KMS-11 (cell line): ENCODE data around the gene STYX.

Source experiments
- H2AFZ ChIP-seq: fragments of 200-600 bp; sonication (generic); 2 replicates; pipeline ENCODE4 v1.6.1; 2016; ENCODE audit warnings: antibody characterized with exemption, mixed run types, low read depth
- H3K27ac ChIP-seq: fragments of 200-600 bp; sonication (generic); 2 replicates; pipeline ENCODE4 v1.6.1; 2016; ENCODE audit warnings: mild to moderate bottlenecking, mixed run types
- H3K27me3 ChIP-seq: fragments of 200-600 bp; sonication (generic); 2 replicates; pipeline ENCODE4 v1.6.1; 2017; ENCODE audit warnings: mild to moderate bottlenecking, low read depth, mixed run types, moderate library complexity; ENCODE audit not compliant: insufficient read depth
- H3K36me3 ChIP-seq: fragments of 200-600 bp; sonication (generic); 2 replicates; pipeline ENCODE4 v1.6.1; 2017; ENCODE audit warnings: mild to moderate bottlenecking, mixed run types; ENCODE audit not compliant: insufficient read depth
- H3K4me1 ChIP-seq: fragments of 200-600 bp; sonication (generic); 2 replicates; pipeline ENCODE4 v1.6.1; 2016; ENCODE audit warnings: mild to moderate bottlenecking, low read depth, mixed run types; ENCODE audit not compliant: poor library complexity, severe bottlenecking
- H3K4me2 ChIP-seq: fragments of 200-600 bp; sonication (generic); 2 replicates; pipeline ENCODE4 v1.7.0; 2016; ENCODE audit warnings: mild to moderate bottlenecking, mixed run types
- H3K4me3 ChIP-seq: fragments of 200-600 bp; sonication (generic); IDR thresholded peaks from 2 replicates; pipeline ENCODE4 v1.6.1; 2017; ENCODE audit warnings: low read depth, low read length, mixed read lengths; ENCODE audit not compliant: insufficient read depth
- H3K79me2 ChIP-seq: fragments of 200-600 bp; sonication (generic); 2 replicates; pipeline ENCODE4 v1.6.1; 2016; ENCODE audit warnings: low read depth, mixed run types; ENCODE audit not compliant: insufficient read depth
- H3K9ac ChIP-seq: fragments of 200-600 bp; sonication (generic); 2 replicates; pipeline ENCODE4 v1.6.1; 2016; ENCODE audit warnings: mild to moderate bottlenecking, mixed run types
- H4K20me1 ChIP-seq: fragments of 200-600 bp; sonication (generic); 2 replicates; pipeline ENCODE4 v1.6.1; 2016; ENCODE audit warnings: mild to moderate bottlenecking, mixed run types; ENCODE audit not compliant: insufficient read depth
- TF ChIP-seq, protein P1 (sequence below): fragments of 200-600 bp; sonication (generic); conservative IDR thresholded peaks from 2 replicates; pipeline ENCODE4 v1.6.1; 2017; ENCODE audit warnings: low read depth, mild to moderate bottlenecking, antibody characterized with exemption, low read length, moderate library complexity, mixed read lengths

Gene STYX

DNA sequence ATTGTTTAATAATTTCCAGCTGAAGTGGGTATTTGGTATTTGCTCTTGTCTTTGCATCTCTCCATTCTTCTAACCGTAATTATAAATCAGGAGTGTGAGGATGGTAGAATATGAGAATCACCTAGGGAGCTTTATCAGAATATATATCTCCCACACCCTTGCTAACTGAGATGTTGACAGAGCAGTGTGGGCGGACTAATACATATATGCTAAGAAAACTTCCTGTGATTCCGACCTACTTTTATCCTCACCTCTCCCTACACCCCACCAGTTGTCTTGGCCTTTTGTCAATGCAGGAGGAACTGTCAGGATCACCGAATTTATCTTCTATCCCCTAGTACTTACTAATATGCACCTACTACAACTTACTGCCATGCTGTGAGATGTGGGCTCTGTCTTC lies 76.1 kb downstream of the STYX start:
- no peaks in the 10 kb centered on the region for H3K36me3 ChIP-seq
- H2AFZ ChIP-seq, result no peak overlapping the region
- no peaks in the 10 kb centered on the region for H3K27me3 ChIP-seq
- TF ChIP-seq, protein P1, sequence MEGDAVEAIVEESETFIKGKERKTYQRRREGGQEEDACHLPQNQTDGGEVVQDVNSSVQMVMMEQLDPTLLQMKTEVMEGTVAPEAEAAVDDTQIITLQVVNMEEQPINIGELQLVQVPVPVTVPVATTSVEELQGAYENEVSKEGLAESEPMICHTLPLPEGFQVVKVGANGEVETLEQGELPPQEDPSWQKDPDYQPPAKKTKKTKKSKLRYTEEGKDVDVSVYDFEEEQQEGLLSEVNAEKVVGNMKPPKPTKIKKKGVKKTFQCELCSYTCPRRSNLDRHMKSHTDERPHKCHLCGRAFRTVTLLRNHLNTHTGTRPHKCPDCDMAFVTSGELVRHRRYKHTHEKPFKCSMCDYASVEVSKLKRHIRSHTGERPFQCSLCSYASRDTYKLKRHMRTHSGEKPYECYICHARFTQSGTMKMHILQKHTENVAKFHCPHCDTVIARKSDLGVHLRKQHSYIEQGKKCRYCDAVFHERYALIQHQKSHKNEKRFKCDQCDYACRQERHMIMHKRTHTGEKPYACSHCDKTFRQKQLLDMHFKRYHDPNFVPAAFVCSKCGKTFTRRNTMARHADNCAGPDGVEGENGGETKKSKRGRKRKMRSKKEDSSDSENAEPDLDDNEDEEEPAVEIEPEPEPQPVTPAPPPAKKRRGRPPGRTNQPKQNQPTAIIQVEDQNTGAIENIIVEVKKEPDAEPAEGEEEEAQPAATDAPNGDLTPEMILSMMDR, result no peak
- no peak overlapping the region for H3K4me3 ChIP-seq
- H4K20me1 ChIP-seq, result no peaks in the 10 kb centered on the region
- no peaks in the 10 kb centered on the region for H3K79me2 ChIP-seq
- H3K27ac ChIP-seq, result no peak overlapping the region
- H3K4me2 ChIP-seq, result no peak overlapping the region
- no peak overlapping the region for H3K9ac ChIP-seq
- H3K4me1 ChIP-seq, result no peaks in the 10 kb centered on the region

DNA sequence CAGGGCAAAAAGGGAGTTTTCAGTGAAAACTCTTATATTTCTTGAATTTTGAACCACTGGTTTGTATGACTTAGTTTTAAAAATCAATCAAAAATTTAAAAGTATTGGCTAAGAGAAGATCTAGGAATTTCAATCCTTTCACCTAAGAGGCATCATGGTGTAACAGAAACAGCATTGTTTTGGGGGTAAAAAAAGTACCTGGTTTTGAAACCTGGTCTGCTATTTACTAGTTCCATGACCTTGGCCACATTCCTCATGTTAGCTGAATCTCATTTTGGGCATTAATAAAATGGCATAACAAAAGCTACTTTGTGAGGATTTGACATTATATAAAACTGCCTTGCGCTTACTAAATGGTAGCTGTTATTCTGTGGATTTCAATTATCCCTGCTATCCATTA lies 78.1 kb downstream of the STYX start:
- Histone ChIP-seq H3K27me3 (no peaks in the 10 kb centered on the region), H3K79me2 (no peaks in the 10 kb centered on the region), H3K36me3 (no peaks in the 10 kb centered on the region), H3K4me2 (no peak overlapping the region), H3K4me1 (no peaks in the 10 kb centered on the region), H3K4me3 (no peak overlapping the region), H3K9ac (no peak overlapping the region), H2AFZ (no peak overlapping the region), H3K27ac (no peak overlapping the region), H4K20me1 (no peaks in the 10 kb centered on the region)
- TF ChIP-seq, protein P1, result no peak

- Histone ChIP-seq H2AFZ (no peak overlapping the region), H3K79me2 (no peaks in the 10 kb centered on the region), H3K27me3 (no peaks in the 10 kb centered on the region), H3K36me3 (no peaks in the 10 kb centered on the region), H3K4me1 (no peaks in the 10 kb centered on the region), H3K27ac (no peak overlapping the region), H4K20me1 (no peaks in the 10 kb centered on the region), H3K9ac (no peak overlapping the region), H3K4me3 (no peak overlapping the region), H3K4me2 (no peak overlapping the region)
- TF ChIP-seq, protein P1, result no peak
These were observed 91.9 kb downstream of the STYX start for GRCh38 chr14:52821805-52822250.

GRCh38 chr14:52824462-52824861 lies 94.5 kb downstream of the STYX start:
- TF ChIP-seq, protein P1, result no peak
- no peaks in the 10 kb centered on the region for H3K36me3 ChIP-seq
- H3K27ac ChIP-seq, result no peak overlapping the region
- no peak overlapping the region for H2AFZ ChIP-seq
- no peak overlapping the region for H3K4me3 ChIP-seq
- no peaks in the 10 kb centered on the region for H4K20me1 ChIP-seq
- H3K9ac ChIP-seq, result no peak overlapping the region
- H3K4me1 ChIP-seq, result no peaks in the 10 kb centered on the region
- H3K79me2 ChIP-seq, result no peaks in the 10 kb centered on the region
- no peak overlapping the region for H3K4me2 ChIP-seq
- H3K27me3 ChIP-seq, result no peaks in the 10 kb centered on the region
